HG03457 (cell line): ENCODE results near the gene POLR3B.

Experiments used
- ATAC-seq: cut with Tn5 transposase; IDR thresholded peaks from one replicate; pipeline ENCODE4 v1.9.1; 2021; ENCODE audit warnings: moderate number of reproducible peaks; ENCODE audit not compliant: unreplicated experiment

POLR3B gene

DNA sequence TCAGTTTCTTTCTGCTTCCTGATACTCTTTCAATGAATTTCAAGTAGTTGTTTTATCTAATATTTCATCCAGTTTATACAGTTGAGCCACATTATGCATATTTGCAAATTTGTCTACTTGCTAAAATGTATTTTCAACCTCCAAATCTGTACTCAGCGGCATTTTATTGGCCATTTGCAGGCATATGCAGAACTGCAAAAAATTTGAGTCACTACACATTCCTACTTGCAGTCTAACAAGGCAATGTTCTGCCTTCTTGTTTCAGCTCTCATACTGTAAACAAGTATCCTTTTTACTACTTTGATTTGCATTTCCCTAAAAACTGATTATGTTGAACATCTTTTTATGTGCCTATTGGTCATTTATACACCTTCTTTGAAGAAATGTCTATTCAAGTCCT, 55.0 kb downstream of the POLR3B start:
- no peak for ATAC-seq

DNA sequence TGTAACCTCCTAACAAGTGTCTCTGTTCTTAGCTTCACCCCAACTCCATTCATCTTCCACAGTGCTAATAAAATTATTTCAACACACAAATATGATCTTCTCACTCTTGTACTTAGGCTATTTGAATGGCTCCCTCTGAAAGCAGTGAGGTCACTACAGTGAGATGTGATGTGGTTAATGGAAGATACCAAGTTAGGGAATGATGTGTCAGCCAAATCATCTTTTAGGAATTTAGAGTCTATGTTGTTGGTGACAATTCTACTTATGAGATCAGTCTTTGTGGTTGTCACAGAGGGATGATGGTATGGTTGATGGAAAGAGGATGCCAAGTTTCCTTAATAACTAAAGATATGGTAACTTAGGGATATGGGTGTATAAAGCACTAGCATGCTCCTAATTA, 57.6 kb downstream of the POLR3B start:
- no peak for ATAC-seq

- ATAC-seq: no peak
These were observed 58.7 kb downstream of the POLR3B start for GRCh38 chr12:106416273-106416672.

DNA sequence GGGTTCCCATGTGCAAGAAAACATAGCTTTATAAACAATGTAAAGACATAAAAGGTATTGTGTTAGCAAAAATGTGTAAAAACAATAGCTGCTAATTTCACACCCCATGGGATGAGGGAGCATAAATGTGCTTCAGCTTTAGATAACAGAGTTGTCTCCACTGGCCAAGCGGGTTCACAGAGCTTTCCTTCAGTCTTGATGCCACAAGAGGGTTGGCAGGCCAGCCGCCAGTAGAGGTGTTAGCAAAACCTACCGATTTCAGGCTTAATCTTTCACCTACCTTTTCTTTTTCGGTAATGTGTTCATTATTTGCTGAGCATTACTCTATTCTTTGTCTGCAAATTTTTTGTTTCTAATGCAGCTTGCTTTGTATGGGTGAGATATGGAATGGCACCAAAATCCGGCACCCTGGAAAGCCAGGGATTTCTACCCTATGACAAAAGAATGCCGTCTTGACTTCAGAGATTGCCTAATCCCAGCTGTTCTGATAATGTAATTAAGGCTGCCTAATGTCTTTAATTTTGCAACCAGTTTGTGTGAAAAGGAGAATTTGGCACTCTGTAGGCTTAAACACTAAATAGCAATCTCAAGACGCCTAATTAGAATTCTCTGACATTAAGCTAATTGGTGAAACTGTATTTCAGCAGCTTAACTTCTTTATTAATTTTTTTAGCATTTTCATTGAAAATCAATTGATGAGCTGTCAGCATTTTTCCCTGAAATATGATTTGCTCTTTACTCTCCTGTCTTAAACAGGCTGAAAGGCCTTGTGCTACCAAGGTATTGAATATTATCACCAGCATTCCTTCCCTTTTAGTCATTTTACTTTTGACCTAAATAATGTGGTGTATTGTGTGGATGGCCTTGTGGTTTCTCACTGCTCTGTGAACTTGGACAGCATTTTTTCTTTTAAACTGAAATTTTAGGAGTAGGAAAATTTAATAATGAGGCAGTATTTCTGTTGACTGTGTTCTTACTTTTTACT, 60.7 kb downstream of the POLR3B start:
- no peak for ATAC-seq

DNA sequence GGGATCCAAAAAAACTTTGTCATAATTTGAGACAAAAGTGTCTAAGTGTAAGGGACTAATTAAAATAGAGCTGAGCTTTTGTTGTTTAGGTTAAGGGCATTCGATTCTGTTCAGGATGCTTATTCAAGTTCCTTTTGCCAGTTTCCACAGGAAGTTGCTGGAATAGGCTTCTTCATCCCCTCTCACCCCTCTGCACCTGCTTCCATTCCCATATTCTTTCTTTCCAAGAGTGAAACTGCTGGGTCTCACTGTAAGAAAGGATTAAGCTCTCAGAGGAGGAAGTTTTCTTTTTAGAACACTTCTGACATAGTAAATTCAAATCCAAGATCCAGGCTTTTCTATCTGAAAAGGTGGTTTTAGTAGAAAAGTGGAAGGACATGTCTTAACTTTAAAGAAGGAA, 61.4 kb downstream of the POLR3B start:
- ATAC-seq: no peak

DNA sequence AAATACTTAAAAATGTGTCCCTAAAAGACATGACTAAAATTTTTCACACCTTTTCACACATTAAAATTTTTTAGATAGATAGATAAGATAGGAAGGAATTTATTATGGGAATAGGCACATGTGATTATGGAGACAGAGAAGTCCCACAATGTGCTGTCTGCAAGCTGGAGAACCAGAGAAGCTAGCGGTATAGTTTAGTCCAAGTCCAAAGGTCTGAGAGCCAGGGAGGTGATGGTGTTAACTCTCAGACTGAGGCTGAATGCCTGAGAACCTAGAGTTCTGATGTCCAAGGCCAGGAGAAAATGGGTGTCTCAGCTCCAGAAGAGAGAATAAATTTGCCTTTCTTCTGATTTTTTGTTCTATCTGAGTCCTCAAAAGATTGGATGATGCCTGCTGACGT, 65.7 kb downstream of the POLR3B start:
- ATAC-seq: no peak

GRCh38 chr12:106425061-106425702, 67.6 kb downstream of the POLR3B start:
- ATAC-seq: no peak

DNA sequence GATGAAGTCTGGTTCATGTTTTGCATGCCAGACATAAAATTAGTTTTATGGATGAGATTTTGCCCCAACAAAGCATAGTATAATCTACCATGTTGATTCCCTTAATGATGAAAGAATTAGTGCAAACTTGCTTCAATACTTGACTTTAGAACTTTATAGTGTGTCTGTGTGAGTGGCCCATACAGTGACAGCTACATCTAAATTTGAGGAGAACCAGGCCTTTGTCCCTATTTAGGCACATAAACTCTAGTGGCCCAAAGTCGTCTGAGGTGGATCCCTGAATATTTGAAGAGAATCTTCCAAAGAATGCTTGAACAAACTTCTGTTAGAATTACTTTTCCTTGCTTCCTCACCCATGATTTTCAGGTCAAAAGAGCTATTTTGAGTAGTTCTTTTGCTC, 70.4 kb downstream of the POLR3B start:
- ATAC-seq: no peak

DNA sequence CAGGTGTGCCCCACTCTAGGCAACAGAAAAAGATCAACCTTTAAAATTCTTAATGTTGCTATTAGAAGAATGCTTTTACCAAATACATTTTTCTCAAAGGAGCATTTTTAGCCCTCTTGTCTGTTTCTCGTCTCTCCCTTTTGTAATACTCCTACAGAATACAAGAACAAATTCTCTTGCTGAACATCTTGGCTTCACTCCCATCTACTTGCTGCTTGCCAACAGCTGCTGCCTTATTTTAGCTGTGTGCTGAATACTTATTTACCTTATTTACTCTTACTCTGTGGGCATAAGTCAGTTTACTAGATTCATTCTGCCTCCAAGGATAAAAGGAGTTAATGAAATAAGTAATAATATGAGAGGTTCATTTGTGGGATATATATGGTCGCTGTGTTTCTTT, 70.8 kb downstream of the POLR3B start:
- no peak for ATAC-seq

- no peak for ATAC-seq
These were observed 71.5 kb downstream of the POLR3B start for GRCh38 chr12:106429043-106429552.

- ATAC-seq: no peak
These were observed 72.1 kb downstream of the POLR3B start for GRCh38 chr12:106429636-106430035.

GRCh38 chr12:106431839-106432411, 74.4 kb downstream of the POLR3B start:
- no peak for ATAC-seq

- no peak for ATAC-seq
These were observed 75.5 kb downstream of the POLR3B start for GRCh38 chr12:106433055-106433454.

GRCh38 chr12:106434526-106434925, 77.0 kb downstream of the POLR3B start:
- no peak for ATAC-seq

DNA sequence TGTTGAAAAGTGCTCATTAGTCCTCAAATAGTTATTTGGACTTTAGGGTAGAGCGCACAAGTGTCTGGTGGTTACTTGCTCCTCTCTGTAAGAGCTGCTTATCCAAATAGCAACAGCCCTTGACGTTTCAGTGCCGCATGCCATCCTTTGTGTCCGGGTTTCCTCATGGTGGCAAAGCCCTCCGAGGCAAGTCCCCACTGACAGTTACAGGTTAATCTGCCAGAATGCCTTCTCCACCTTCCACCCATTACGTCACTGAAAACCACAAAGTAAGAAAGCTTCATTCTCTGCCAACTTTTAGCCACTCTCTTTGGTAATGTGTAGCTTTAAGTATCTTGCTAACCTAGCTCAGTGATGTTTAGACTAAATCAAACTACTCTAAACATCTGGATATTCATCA, 78.6 kb downstream of the POLR3B start:
- ATAC-seq: no peak

DNA sequence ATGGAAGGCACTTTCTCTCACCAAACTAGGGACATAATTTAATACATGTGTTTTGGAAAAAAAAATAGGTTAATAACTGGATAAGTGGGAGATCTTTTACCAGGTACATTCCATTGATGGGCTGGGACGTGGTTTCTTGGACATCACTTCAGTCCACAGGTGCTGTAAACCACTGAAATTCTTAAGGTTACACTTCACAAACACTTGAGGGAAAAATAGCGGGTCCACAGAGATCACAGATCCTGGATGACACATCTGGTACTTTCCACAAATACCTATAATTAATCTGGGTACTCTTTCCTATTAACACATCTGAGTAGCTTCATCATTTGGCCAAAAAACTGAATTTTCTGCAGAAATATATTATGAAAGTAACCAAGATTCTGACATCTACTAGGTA, 85.0 kb downstream of the POLR3B start:
- no peak for ATAC-seq

DNA sequence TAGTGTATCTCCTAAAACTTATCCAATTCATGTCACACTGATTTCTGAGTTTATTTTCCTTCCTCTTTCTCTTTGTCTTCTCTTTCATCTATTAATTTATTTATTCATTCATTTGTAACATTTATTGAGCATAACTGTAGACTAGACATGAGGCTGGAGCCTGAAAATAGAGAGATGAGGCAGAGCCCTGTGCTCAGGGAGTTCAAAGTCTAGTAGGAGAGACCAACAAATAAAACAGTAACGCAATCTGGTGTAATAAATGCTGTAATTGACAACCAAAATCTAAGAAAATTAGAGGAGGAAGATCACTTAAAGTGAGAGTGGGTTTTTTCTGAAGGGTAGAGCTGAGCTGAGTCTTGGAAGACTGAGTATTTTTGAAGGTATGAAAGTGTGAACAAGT, 87.5 kb downstream of the POLR3B start:
- ATAC-seq: no peak

GRCh38 chr12:106445959-106446358, 88.4 kb downstream of the POLR3B start:
- ATAC-seq: no peak

DNA sequence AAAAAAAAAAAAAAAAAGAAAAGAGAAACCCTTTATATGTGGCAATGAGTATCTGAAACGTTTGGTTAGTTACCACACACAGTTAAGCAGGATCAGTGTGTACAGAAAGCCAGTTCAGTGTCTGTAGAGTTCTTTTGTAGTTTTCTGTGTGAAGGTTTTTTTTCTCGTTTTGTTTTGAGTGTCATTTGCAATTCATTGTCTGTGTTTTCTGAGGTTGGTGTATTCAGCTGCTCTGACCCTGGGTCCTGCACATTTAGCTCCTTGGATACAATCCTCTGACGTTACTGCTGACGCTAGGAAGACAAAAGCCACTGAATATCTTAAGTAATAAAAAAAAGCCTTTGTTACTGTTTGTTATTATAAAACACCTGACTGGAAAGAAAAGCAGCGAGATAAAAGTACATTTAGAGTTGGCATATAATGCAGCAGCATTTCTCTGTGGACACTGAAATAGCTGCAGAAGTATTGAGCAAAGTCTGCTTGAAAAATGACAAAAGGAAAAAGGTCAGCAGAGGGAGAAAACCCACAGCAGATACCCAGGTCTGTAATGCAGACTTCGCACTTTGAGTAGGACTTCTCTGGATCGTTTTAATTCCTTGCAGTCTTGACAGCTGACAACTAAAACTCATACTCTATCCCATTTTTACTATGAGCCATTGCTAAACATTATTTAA, 89.0 kb downstream of the POLR3B start:
- no peak for ATAC-seq

- ATAC-seq: no peak
These were observed 94.8 kb downstream of the POLR3B start for GRCh38 chr12:106452309-106452708.

- no peak for ATAC-seq
These were observed 97.6 kb downstream of the POLR3B start for GRCh38 chr12:106455111-106455510.
